Ecto neural progenitor cell (in vitro differentiated cells): Measurements from ENCODE around the gene MC5R.

Source experiments
- DNase-seq: peaks from one replicate; pipeline ENCODE4 v3.0.0-alpha.2; 2018; ENCODE audit warnings: low spot score

Gene MC5R

DNA sequence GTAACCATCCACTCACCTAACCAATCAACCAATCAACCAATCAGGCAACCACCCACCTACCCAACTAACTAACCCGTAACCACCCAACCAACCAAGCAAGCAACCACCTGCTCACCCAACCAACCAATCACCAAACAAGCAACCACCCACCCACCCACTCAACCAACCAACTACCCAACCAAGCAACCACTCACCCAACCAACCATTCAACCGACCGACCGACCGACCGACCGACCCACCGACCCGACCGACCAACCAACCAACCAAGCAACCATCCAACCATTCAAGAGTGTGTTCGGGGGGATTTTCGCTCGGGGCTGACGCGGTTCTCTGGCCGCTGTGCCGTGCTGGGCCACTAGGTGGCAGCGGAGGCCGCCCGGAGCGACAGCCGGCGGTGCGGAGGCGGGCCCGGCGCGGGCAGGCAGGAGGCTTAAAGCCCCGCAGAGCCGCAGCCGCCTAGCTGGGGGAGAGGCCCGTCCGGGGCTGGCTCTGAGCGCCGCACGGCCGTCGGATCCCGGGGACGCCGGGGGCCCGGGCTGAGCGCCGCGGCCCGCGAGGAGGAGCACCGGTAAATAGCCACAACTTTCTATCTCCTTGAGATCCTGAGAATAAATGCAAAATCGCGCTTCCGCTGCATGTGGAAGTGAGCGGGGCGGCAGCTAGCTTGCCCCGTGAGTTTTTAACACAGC lies at the start of gene MC5R:
MC5R (plus strand) TSS at position 443 of the 689 bp plus-strand sequence. CDS start 1,617 bp downstream, outside the sequence.
- peak; percentile 86 for DNase-seq

DNA sequence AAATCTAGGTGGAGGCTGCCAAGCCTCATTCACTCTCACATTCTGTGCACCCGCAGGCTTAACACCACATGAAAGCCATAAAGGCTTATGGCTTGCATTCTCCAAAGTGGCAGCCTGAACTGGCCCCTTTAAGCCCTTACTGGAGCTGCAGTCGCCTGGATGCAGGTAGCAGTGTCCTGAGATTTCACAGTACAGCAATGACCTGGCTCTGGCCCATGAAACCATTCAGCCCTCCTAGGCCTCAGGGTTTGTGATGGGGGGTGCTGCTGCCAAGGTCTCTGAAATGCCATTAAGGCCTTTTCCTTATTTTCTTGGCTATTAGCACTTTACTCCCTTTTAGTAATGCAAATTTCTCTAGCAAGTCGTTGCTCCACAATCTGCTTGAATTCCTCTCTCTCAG lies 48.9 kb upstream of the MC5R start:
- DNase-seq = no peak

DNA sequence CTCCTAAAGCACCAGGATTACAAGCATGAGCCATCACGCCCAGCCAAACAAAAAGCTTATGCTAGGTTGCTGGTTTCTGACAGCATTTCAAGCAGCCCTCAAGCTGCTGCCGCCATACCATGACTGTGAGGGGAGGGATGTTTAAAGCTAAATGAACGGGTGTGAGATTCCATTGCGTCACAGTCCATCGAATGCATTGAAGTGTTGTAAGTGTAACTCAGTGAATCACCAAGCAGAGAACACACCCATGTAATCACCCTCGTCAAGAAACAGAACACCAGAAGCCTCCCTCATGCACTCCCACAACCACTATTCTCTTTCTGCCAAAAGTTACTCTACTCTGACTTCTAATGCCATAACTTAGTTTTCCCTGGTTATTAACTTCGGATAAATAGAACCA lies 32.8 kb upstream of the MC5R start:
- no peak for DNase-seq

DNA sequence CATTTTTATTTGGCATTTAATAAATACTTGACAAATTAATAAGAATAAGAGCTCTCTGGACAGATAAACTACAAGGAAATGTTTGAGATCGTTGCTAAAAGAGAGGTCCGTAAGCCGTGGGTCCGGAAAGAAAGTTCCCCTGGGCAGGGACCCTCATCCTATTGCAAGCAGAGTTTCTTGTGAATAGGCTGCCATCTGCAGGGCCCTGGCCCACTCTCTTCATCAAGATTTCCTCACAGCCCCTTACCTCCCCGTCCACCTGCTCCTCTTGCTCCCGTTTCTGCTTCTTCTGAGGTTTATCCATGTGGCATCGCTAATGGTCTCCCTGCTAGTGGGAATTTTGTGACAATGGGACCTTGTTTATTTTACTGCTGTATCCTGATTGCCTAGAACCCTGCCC lies 30.1 kb upstream of the MC5R start:
- no peak for DNase-seq

DNA sequence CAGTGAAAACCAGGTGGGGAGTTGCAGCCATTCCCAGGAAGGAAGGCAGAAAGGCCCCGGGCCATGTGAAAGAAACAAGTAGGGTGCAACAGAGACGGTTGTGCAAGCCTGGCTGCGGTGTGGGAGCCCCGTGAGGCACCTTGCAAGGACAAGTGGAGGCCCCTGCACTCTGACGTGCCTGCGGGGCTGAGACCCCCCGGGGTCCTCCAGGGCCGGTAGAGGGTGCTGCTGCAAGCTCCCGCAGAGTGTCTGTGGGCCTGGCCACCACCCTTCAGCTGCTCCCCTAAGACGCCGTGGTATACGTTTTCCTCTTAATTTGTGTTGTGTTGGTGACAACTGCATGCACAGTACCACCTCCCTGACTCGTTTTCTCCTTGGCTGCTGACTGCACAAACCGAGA lies 27.4 kb upstream of the MC5R start:
- DNase-seq = no peak

DNA sequence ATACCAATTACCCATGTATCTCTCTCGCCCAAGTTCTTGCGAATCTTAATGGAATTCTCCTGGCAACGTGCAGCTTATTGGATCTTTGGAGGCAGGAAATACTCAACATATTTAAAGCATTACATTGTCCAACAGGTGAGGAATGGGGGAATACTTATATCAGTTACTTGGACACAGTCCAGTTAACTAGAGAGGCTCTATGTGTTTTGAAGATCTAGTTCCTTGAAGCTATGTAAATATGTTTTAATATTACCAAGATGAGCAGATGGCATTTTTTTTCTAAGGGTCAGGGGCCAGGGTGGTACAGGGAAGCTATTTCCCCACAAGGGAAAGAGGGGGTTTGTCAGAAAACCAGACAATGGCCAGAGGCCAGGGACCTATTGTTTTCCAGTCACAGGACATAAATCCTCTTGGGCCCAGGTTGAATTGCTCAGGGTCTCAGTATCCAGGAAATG lies 26.8 kb upstream of the MC5R start:
- no peak for DNase-seq

DNA sequence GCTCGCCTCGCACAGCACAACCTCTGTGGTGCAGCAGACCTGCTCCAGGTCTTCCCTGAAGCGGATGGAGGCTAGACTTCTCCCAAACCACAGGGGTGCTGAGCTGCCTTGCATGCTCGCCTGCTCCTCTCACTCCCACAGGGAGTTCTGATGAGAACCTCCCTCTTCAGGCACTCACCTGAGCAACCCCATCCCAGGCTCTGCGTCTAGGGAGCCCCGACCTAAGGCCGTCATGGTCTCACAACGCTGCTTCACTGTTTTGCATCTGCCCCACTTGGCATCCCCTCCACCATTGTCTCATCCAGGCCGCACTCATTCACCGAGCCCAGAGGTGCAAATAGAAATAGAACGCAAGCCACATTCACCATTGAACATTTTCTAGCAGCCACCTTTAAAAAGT lies 24.6 kb upstream of the MC5R start:
- DNase-seq = no peak

DNA sequence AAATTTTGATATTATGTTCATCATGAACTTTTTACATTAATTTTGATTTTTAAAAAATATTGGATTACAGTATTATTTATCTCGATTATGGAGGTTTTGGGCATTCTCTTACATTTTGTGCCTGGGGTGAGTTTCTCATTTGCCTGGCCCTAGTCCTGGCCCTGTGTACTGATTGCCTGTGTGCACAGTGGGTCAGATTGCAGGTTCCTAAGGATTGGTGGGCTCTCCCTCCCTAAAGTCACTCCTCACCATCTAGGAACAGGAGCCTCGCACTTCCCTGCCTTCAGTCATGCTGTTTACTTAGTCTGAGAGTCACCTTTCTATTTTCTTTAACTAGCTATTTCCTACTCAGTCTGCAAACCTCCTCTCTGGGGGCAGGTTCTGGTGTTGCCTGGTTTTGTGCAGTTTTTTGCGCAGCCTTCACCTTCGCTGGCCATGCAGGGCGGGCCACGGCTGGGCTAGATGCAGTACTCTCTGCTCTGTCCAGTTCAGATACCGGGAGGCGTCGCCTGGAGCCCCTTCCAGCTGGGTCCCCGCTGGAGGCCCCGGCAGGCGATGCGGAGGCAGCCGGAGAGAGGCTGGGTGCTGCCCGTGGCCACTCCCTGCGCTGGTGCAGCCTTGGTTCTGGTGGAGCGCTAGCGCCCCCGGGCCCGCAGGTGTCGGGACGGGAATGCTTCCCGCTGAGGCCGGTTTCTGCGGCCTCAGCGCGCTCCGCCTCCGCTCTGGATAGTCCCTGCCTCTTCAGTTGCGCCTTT lies 23.3 kb upstream of the MC5R start:
- DNase-seq = peak; percentile 74

DNA sequence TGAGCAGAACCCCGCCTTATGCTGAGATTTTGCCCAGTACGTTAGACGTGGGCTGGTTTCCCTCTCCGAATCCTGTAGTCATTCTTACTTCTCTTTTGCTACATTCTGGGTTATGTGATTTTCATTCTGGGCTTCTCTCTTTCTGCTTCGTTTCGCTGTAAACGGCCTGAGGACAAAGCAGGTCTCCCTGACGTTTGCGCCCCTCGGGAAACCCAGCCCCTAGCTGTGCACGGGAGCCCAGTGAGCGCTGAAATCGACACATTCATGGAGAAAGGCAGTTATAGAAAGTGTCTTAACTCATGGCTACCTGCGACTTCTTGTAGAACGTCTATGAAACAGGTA lies 22.7 kb upstream of the MC5R start:
- DNase-seq = no peak

DNA sequence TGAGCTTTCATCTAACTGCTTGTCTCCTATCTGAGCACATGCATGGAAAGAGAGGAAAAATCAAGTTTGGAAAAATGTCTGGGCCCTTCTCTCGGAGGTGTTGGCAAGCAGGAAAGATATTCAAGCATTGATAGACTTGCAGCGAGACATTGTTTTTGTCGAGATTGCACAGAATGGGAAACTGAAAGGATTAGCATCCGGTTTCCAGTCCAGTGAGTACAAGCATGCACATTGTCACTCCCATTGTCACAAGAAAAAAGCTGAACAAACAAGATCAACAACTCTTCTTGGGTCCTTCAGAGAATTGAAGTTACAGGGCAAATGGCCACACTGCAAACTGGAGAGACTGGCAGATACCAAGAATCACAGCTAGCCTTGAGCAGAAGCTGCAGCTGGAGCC lies 19.6 kb upstream of the MC5R start:
- no peak for DNase-seq

DNA sequence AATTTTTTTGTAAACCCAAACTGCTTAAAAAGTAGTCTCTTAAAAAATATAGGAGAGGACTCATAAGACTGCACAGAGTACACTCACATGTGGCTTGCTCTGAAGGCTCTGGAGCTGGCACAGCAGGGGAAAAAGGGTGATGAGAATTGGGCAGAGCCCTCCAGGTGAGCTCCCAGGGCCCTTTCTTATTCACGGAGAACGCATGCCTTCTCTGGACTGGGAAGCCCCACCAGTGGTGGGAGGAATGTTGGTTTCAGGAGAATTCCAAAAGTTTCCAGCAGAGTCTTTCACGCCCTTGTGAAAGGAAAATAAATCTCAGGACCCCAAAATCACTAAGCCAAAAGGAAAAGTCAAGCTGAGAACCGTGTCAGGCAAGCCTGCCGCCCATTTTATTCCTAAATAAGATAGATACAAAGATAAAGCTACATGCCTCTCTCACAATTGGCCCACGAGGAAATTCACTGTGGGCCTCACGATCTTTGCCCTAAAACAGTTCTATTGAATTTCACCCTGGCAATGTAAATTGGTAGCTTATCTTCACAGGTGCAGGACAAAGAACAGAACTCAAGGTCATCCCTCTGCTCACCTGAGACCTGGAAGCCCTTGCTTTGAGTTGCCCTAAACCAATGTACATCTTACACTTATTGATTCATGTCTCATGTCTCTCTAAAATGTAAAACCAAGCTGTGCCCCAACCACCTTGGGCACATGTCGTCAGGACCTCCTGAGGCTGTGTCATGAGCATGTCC lies 15.5 kb upstream of the MC5R start:
- no peak for DNase-seq

DNA sequence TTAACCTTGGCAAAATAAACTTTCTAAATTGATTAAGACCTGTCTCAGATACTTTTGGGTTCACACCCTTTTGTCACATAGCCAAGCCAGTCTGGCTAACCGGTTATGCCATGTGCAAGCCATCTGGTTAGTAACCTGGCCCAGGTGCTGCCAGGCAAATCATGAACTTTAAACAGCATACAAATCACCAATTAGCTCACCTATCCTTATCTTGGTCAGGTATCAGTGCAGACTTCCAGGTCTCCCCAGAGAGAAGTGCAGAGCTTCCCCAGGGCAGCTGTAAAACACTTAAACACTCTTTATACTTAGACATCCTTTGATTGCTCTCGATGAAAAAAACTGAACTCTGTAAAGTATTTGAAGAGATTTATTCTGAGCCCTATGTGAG lies 14.9 kb upstream of the MC5R start:
- DNase-seq = no peak

DNA sequence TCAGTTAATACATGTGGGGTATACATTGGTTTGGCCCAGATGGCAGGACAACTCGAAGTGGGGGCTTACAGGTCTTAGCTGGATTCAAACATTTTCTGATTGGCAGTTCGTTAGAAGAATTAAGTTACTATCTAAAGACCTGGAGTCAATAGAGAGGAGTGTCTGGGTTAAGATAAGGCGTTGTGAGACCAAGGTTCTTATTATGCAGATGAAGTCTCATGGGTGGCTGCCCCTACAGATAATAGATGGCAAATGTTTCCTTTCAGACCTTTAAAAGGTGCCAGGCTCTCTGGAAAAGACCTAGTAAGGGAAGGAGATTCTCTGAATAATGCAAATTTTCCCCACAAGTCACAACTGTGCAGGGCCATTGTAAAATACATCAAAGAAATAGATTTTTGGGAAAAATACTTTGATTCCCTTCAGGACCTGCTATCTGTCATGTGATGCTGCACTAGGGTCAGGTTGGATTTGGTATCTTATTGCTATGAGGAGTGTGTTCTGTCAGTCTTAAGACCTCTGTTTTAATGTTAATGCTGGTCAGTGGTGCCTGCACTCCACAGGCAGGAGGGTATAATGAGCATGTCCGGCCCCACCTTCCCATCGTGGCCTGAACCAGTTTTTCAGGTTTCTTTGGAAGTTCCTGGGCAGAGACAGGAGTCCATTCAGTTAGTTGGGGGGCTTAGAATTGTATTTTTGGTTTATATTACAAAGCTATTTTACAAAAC lies 14.3 kb upstream of the MC5R start:
- DNase-seq = no peak

DNA sequence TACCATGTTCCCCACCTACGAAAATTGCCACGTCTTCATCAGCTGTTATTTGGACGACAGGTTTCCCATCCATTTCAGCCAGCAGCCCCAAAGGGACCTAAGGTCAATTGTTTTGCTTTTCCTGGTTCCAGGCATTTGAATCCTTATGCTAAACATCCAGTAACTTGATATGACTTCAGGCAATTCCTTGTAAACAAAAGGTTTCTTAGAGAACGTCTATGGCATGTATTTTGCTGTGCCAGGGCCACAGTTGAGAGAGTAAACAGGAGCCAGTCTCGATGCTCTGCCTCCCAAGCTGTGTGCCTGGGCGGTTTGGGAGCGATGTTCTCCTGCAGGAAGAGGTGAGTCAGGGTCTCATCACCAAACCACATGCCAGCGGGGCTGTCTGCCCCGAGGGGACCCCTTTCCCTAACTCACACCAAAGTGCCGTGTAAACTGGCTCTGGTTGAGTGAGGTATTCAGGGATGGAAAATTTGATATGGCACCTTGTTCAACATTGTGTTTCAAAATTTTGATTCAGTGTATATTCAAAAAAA lies 12.9 kb upstream of the MC5R start:
- no peak for DNase-seq

DNA sequence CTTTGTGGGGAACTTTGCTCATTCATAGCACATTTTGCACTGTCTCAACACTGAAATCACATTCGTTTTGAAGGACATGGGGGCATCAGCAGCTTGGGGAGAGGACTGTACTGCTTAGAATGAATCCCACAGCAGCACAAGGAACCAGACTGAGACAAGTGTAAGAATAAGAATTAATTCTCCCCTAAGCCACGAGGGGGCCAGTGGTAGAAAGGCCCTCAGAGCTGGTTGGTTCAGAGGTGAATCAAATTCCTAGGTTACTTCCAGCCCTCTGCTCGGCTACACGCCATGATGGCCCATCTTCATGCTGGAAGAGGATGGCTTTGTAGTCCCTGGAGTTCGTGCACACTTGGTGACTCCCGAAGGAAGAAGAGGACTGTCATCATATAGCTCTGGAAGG lies 12.0 kb upstream of the MC5R start:
- DNase-seq = no peak

DNA sequence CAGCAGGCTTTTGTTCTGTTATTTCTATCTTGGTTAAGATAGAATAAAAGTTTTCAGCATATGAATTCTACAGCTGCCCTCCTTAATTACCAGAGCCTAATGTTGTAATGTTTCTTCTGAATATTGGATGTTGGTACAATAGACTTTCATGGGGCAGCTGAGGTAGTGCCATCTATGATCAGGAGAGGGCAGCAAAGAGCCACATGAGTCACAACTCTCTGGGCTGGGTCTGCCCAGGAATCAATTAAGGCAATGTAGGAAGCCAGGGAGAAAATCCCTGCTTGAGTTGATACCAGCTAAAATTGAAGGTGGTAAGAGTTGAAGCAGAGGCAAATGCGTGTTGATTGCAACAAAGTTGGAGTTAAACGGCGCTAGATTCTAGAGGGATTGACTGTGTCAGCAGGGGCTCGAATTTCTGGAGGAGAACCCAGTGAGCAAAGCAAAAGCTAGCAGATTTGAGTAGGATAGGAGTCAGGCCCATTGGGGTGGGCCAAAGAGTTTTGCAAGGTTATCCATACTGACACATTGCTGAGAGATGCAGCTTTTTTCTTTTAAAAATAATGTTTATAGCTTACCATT lies 10.6 kb upstream of the MC5R start:
- DNase-seq = peak; percentile 70

DNA sequence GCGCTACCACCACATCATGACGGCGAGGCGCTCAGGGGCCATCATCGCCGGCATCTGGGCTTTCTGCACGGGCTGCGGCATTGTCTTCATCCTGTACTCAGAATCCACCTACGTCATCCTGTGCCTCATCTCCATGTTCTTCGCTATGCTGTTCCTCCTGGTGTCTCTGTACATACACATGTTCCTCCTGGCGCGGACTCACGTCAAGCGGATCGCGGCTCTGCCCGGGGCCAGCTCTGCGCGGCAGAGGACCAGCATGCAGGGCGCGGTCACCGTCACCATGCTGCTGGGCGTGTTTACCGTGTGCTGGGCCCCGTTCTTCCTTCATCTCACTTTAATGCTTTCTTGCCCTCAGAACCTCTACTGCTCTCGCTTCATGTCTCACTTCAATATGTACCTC lies 2.3 kb downstream of the MC5R start:
- DNase-seq = no peak

DNA sequence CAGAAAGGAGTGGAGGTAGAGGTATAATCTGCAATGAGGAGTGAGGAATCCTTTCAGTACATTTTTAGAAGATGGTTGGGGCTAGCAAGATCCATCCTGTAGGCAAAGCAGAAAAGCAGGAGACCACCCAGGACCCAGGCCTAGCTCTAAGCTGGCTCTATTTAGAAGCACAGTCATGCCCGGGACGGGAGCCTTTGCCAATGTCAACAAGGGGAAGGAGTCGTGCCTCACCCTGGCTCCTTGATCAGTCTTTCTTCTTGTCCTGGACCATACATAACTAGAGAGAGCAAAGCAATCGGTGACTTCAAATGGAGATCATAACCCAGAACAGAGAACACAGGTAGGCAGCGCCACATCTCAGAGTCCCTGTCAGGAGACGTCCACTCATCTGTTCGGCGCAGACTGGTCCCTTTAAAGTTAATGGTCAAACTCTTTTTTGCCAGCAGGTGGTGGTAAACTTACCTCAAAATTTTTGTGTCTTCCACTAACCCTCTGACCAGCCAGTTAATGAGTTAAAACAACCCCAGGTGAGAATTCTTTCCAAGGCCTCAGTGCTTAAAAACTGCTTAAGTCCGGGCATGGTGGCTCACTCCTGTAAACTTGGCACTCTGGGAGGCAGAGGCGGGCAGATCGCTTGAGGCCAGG lies 8.0 kb downstream of the MC5R start:
- DNase-seq = no peak

DNA sequence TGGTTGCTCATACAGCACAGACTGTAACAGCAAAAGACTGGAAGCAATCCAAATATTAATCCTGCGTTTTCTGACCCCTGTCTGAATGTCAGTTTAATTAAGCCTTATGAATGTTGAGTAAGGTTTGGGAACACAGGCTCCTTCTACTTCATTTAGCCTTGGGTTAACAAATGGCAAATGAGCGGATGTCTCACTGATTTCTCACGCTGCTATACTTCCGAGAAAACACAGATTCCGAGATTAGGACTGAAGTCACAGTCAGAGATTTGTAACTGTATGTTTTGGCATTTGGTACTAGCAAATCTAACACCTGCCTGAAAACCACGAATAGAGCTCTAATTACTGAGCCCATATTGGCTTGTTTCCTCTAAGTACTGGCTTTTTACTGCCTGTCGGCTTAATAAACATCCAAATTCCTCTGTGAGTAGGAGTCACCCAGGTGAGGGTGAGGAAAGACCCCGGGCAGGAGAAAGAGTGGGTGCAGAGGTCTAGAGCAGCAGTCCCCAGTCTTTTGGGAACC lies 10.6 kb downstream of the MC5R start:
- DNase-seq = no peak

DNA sequence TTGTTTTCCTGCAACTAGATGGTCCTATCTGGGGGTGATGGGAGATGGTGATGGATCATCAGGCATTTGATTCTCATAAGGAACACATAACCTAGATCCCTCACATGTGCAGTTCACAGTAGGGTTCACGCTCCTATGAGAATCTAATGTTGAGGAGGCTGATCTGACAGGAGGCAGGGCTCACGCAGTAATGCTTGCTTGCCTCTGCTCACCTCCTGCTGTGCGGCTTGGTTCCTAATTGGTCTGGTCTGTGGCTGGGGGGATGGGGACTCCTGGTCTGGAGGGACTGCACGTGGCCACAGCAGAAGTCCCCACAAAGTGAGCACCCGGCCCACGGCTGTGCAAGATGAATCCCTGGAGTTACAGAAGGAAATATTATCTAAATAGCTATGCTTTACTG lies 11.3 kb downstream of the MC5R start:
- no peak for DNase-seq

DNA sequence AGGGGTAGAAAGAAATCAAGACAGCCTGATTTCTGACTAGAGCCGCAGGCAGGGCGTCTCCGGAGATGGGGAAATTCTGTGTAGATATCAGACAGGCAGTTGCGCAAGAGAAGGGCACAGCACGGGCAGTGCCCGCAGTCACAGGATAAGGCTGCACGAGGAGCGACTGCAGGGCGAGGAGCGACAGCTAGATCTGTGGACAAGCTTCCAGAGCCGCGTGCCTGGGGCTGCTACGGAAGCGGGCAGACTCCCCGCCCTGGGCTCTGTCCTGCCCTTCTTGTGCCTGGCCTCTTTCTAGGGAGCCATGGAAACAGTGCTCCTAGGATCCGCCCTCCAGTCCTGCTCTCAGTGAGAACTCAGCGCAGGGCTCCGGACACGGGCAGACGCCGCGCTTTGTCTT lies 12.6 kb downstream of the MC5R start:
- no peak for DNase-seq
